Karpas-422 (cell line): Measurements from ENCODE around the gene NCAPG2. TPM values are rescaled to one million over a fixed set of nuclear protein-coding genes. Genes with fewer than 3 reads are reported as not detected.

ENCODE experiments used
- DNase-seq: peaks from one replicate; pipeline ENCODE4 v3.0.0-alpha.2; 2015
- H2AFZ ChIP-seq: fragments of 200-600 bp; sonication (generic); 2 replicates; pipeline ENCODE4 v1.6.1; 2014; ENCODE audit warnings: antibody characterized with exemption, low read length, mixed read lengths
- H3K27ac ChIP-seq: fragments of 200-600 bp; sonication (generic); 2 replicates; pipeline ENCODE4 v1.5.1; 2014; ENCODE audit warnings: mild to moderate bottlenecking, low read length, moderate library complexity
- H3K27me3 ChIP-seq: fragments of 200-600 bp; sonication (generic); 2 replicates; pipeline ENCODE4 v1.6.1; 2014; ENCODE audit warnings: low read length, mixed read lengths
- H3K36me3 ChIP-seq: fragments of 200-600 bp; sonication (generic); 2 replicates; pipeline ENCODE4 v1.6.1; 2014; ENCODE audit warnings: low read length, mixed read lengths; ENCODE audit not compliant: insufficient read depth
- H3K4me1 ChIP-seq: fragments of 200-600 bp; sonication (generic); 2 replicates; pipeline ENCODE4 v1.6.1; 2014; ENCODE audit warnings: mild to moderate bottlenecking, low read length, mixed read lengths
- H3K4me2 ChIP-seq: fragments of 200-600 bp; sonication (generic); 2 replicates; pipeline ENCODE4 v1.6.1; 2014; ENCODE audit warnings: low read length, low read depth, mild to moderate bottlenecking; ENCODE audit not compliant: poor library complexity, severe bottlenecking
- H3K4me3 ChIP-seq: fragments of 200-600 bp; sonication (generic); 2 replicates; pipeline ENCODE4 v1.5.1; 2014; ENCODE audit warnings: mild to moderate bottlenecking, antibody characterized with exemption, low read length, mixed read lengths
- H3K79me2 ChIP-seq: fragments of 200-600 bp; sonication (generic); 2 replicates; pipeline ENCODE4 v1.6.1; 2014; ENCODE audit warnings: mild to moderate bottlenecking, low read length, mixed read lengths
- H3K9ac ChIP-seq: fragments of 200-600 bp; sonication (generic); 2 replicates; pipeline ENCODE4 v1.6.0; 2014; ENCODE audit warnings: low read length
- H3K9me2 ChIP-seq: fragments of 200-600 bp; sonication (generic), shearing (Covaris generic); replicated peaks from 2 replicates; pipeline ENCODE4 v1.6.0; 2014; ENCODE audit warnings: mild to moderate bottlenecking, low read length, moderate library complexity; ENCODE audit not compliant: insufficient read depth
- H3K9me3 ChIP-seq: fragments of 300-700, 200-600 bp; sonication (generic); 2 replicates; pipeline ENCODE4 v1.6.1; 2014; ENCODE audit warnings: low read length, mixed read lengths
- H4K20me1 ChIP-seq: fragments of 200-600 bp; sonication (generic); 2 replicates; pipeline ENCODE4 v1.6.1; 2014; ENCODE audit warnings: mild to moderate bottlenecking, antibody characterized with exemption, low read length, low read depth; ENCODE audit not compliant: insufficient read depth
- total RNA-seq: library from RNA; depleted of rRNA; stranded (reverse); fragments of >200 nt; shearing (Covaris generic); gene quantifications from 2 replicates; pipeline ENCODE4 v1.2.3, GENCODE V29; 2014; ENCODE audit warnings: low replicate concordance

The NCAPG2 gene
- total RNA-seq, 1 experiment from 2014 or later, result 23.4 TPM

GRCh38 chr7:158724658-158725505 is 20.3 kb upstream of the NCAPG2 start:
- H4K20me1 ChIP-seq, result no peaks in the 10 kb centered on the region
- H3K27me3 ChIP-seq, result no peaks in the 10 kb centered on the region
- no peaks in the 10 kb centered on the region for H3K36me3 ChIP-seq
- no peak overlapping the region for H2AFZ ChIP-seq
- no peaks in the 10 kb centered on the region for H3K9me2 ChIP-seq
- no peaks in the 10 kb centered on the region for H3K4me1 ChIP-seq
- no peak overlapping the region for H3K9ac ChIP-seq
- H3K27ac ChIP-seq, result no peak overlapping the region
- H3K9me3 ChIP-seq, result no peaks in the 10 kb centered on the region
- H3K79me2 ChIP-seq, result no peaks in the 10 kb centered on the region
- H3K4me3 ChIP-seq, result no peak overlapping the region
- no peak overlapping the region for H3K4me2 ChIP-seq
- no peak for DNase-seq

- Histone ChIP-seq H3K4me2 (no peak overlapping the region), H3K4me3 (no peak overlapping the region), H3K36me3 (no peaks in the 10 kb centered on the region), H4K20me1 (no peaks in the 10 kb centered on the region), H3K9me3 (no peaks in the 10 kb centered on the region), H3K27ac (no peak overlapping the region), H3K27me3 (no peaks in the 10 kb centered on the region), H3K9me2 (no peaks in the 10 kb centered on the region), H3K4me1 (no peaks in the 10 kb centered on the region), H3K79me2 (no peaks in the 10 kb centered on the region), H3K9ac (no peak overlapping the region), H2AFZ (no peak overlapping the region)
- no peak for DNase-seq
Measured at GRCh38 chr7:158723714-158724385, 19.2 kb upstream of the NCAPG2 start.

GRCh38 chr7:158723266-158723665 is 18.7 kb upstream of the NCAPG2 start:
- Histone ChIP-seq H3K9me2 (no peaks in the 10 kb centered on the region), H2AFZ (no peak overlapping the region), H3K4me3 (no peak overlapping the region), H3K27me3 (no peaks in the 10 kb centered on the region), H3K27ac (no peak overlapping the region), H3K9ac (no peak overlapping the region), H3K4me1 (no peaks in the 10 kb centered on the region), H3K36me3 (no peaks in the 10 kb centered on the region), H3K79me2 (no peaks in the 10 kb centered on the region), H3K9me3 (no peaks in the 10 kb centered on the region), H3K4me2 (no peak overlapping the region), H4K20me1 (no peaks in the 10 kb centered on the region)
- no peak for DNase-seq

- Histone ChIP-seq H3K36me3 (no peaks in the 10 kb centered on the region), H3K9ac (no peak overlapping the region), H2AFZ (no peak overlapping the region), H3K9me3 (no peaks in the 10 kb centered on the region), H3K9me2 (no peaks in the 10 kb centered on the region), H4K20me1 (no peaks in the 10 kb centered on the region), H3K4me3 (no peak overlapping the region), H3K4me1 (no peaks in the 10 kb centered on the region), H3K79me2 (no peaks in the 10 kb centered on the region), H3K27ac (no peak overlapping the region), H3K4me2 (no peak overlapping the region), H3K27me3 (no peaks in the 10 kb centered on the region)
- no peak for DNase-seq
Measured at GRCh38 chr7:158722574-158723237, 18.1 kb upstream of the NCAPG2 start.

- Histone ChIP-seq H3K9me3 (no peaks in the 10 kb centered on the region), H3K4me1 (peaks cover 7% of the 10 kb centered on the region), H3K4me3 (no peak overlapping the region), H2AFZ (no peak overlapping the region), H3K27ac (no peak overlapping the region), H3K4me2 (no peak overlapping the region), H3K9ac (no peak overlapping the region), H3K79me2 (no peaks in the 10 kb centered on the region), H3K27me3 (no peaks in the 10 kb centered on the region), H3K9me2 (no peaks in the 10 kb centered on the region), H3K36me3 (no peaks in the 10 kb centered on the region), H4K20me1 (no peaks in the 10 kb centered on the region)
- no peak for DNase-seq
Measured at GRCh38 chr7:158720112-158720511, 15.5 kb upstream of the NCAPG2 start.

GRCh38 chr7:158716802-158717201 is 12.2 kb upstream of the NCAPG2 start:
- no peaks in the 10 kb centered on the region for H3K9me3 ChIP-seq
- no peaks in the 10 kb centered on the region for H4K20me1 ChIP-seq
- H3K4me2 ChIP-seq, result no peak overlapping the region
- H3K4me1 ChIP-seq, result peaks cover 7% of the 10 kb centered on the region
- no peaks in the 10 kb centered on the region for H3K9me2 ChIP-seq
- no peak overlapping the region for H3K27ac ChIP-seq
- H3K4me3 ChIP-seq, result no peak overlapping the region
- H3K36me3 ChIP-seq, result no peaks in the 10 kb centered on the region
- no peaks in the 10 kb centered on the region for H3K79me2 ChIP-seq
- H2AFZ ChIP-seq, result no peak overlapping the region
- no peaks in the 10 kb centered on the region for H3K27me3 ChIP-seq
- no peak overlapping the region for H3K9ac ChIP-seq
- DNase-seq, result no peak

GRCh38 chr7:158710651-158711102 is 6.1 kb upstream of the NCAPG2 start:
- no peak for DNase-seq
- Histone ChIP-seq H2AFZ (no peak overlapping the region), H3K27ac (no peak overlapping the region)

GRCh38 chr7:158707610-158708009 is 3.0 kb upstream of the NCAPG2 start:
- Histone ChIP-seq H3K4me1 (peaks cover 23% of the 10 kb centered on the region), H3K27ac (no peak overlapping the region), H2AFZ (no peak overlapping the region), H3K27me3 (no peaks in the 10 kb centered on the region), H3K4me3 (peak overlapping the region; percentile 34; the same call in 1 of the 2 replicates), H4K20me1 (no peaks in the 10 kb centered on the region), H3K4me2 (no peak overlapping the region), H3K9me3 (no peaks in the 10 kb centered on the region), H3K9ac (no peak overlapping the region), H3K36me3 (peaks cover 3% of the 10 kb centered on the region; the same call in 1 of the 2 replicates), H3K79me2 (peaks cover 20% of the 10 kb centered on the region), H3K9me2 (no peaks in the 10 kb centered on the region)
- peak; percentile 67 for DNase-seq

More at GRCh38 chr7:158710651-158711102, 6.1 kb upstream of the NCAPG2 start:
- Histone ChIP-seq H3K9me3 (no peaks in the 10 kb centered on the region), H3K4me2 (no peak overlapping the region), H3K9me2 (no peaks in the 10 kb centered on the region), H3K9ac (no peak overlapping the region), H3K79me2 (no peaks in the 10 kb centered on the region), H3K4me1 (peaks cover 5% of the 10 kb centered on the region), H4K20me1 (no peaks in the 10 kb centered on the region), H3K36me3 (peaks cover 3% of the 10 kb centered on the region; the same call in 1 of the 2 replicates), H3K4me3 (no peak overlapping the region), H3K27me3 (no peaks in the 10 kb centered on the region)
